HG03520 (cell line): ENCODE data around the gene CEBPZOS.

Experiments used
- ATAC-seq: cut with Tn5 transposase; IDR thresholded peaks from one replicate; pipeline ENCODE4 v1.9.1; 2021; ENCODE audit warnings: mild to moderate bottlenecking, moderate library complexity; ENCODE audit not compliant: unreplicated experiment

The CEBPZOS gene

GRCh38 chr2:37231241-37232130 is 35.2 kb downstream of the CEBPZOS start, which contains the start of the genes CEBPZ and NDUFAF7:
Gene CEBPZ, minus strand, starts transcription at chr2:37231596. Its CDS starts 29 bp downstream, at chr2:37231567.
Gene NDUFAF7, plus strand, starts transcription at chr2:37231658. Its CDS starts 48 bp downstream, at chr2:37231706.
- ATAC-seq: peak; percentile 89

GRCh38 chr2:37232131-37232933 is 36.0 kb downstream of the CEBPZOS start:
- ATAC-seq: no peak

GRCh38 chr2:37243435-37243834 is 47.1 kb downstream of the CEBPZOS start:
- no peak for ATAC-seq

GRCh38 chr2:37244017-37244416 is 47.7 kb downstream of the CEBPZOS start:
- ATAC-seq: peak; percentile 90

- no peak for ATAC-seq
Measured at GRCh38 chr2:37244755-37245154, 48.5 kb downstream of the CEBPZOS start.

GRCh38 chr2:37246205-37246604 is 49.9 kb downstream of the CEBPZOS start:
- ATAC-seq: no peak

GRCh38 chr2:37250869-37251740 is 54.8 kb downstream of the CEBPZOS start:
- ATAC-seq: no peak
